ENCODE data around the gene LENG9. TPM values are rescaled to one million over a fixed set of nuclear protein-coding genes. Genes with fewer than 3 reads are reported as not detected.
A peak's percentile ranks its signal among the peaks of the same experiment; 100 is the strongest.
"Not testable (repeated sequence)": the region's sequence is repeated elsewhere in the genome, so short reads cannot be mapped to it uniquely, and the experiment has no call there.

The LENG9 gene
- polyA plus RNA-seq, 2 of the 4 experiments (the other 2 are of a cell fraction) = 1.9 to 4.1 TPM

DNA sequence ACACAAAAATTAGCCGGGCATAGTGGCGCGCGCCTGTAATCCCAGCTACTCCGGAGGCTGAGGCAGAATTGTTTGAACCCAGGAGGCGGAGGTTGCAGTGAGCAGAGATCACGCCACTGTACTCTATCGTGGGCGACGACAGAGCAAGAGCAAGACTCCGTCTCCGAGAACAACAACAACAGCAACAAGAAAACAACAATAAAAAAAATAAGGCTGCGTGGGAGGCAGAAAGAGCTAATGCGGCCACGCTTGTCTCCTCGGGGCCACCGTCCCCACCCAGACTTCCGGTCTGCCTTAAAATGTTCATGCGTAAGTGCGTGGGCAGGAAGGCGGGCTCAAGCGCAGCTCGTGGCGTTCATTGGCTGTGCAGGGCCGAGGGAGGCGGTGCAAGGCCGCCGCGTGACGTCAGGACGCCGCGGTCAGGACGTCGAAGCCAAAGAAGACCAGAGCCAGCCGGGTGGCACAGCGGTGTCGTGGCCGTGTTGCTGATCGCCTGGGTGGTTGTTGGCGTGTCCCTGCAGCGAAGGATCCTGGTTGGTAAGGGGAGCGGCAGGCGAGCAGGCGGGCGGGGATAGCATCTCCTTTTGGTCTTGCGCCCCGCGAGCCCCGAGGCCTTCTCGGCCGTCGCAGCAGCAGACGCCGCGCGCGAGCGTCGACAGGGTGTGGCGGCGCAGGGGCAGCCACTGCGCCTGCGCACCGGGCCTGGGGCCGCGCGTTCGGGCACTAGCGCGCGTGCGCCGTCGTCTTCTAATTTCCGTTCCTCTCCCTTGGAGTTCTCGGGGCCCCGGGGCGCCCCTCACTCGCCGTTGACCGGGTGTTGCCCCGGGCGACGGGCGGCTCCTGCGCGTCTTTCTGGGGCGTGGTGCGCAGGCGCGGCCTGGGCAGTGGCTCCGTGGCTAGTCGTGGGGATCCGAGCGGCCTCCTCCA lies 14.5 kb downstream of the LENG9 start, which contains the start of gene LENG8 (continued):
- TF ChIP-seq PHF8 (IDR thresholded peaks at IDR 0.05; ENCODE audit: borderline replicate concordance, low read depth) = peak; percentile 65; the same call in 1 of the 2 replicates
- TF ChIP-seq POLR2A (IDR thresholded peaks at IDR 0.05; ENCODE audit: low read length) = peak; percentile 97
- no peak for TF ChIP-seq RCOR1 (IDR thresholded peaks at IDR 0.05; ENCODE audit: low read depth, low read length)
- TF ChIP-seq CEBPB (IDR thresholded peaks at IDR 0.05) = no peak
- TF ChIP-seq FOXS1 (CRISPR knock-in tag; IDR thresholded peaks at IDR 0.05) = no peak
- no peak for TF ChIP-seq ESRRA (IDR thresholded peaks at IDR 0.05; ENCODE audit: borderline replicate concordance, low read length)
- TF ChIP-seq SREBF2 (IDR thresholded peaks at IDR 0.05) = no peak; the same call in 1 of the 2 replicates
- TF ChIP-seq GATA3 (IDR thresholded peaks at IDR 0.05; ENCODE audit: borderline replicate concordance) = peak; percentile 12; the same call in 1 of the 2 replicates
- no peak for TF ChIP-seq HDAC2 (IDR thresholded peaks at IDR 0.05)
- 0 out of 2 replicates have a peak, but pooled peaks have one; percentile 8 for TF ChIP-seq NFE2L2 (conservative IDR thresholded peaks at IDR 0.05; ENCODE audit: low read length)
- TF ChIP-seq, protein P1, sequence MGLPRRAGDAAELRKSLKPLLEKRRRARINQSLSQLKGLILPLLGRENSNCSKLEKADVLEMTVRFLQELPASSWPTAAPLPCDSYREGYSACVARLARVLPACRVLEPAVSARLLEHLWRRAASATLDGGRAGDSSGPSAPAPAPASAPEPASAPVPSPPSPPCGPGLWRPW (IDR thresholded peaks at IDR 0.05) = no peak
- TF ChIP-seq ZFP36 (IDR thresholded peaks at IDR 0.05; ENCODE audit: borderline replicate concordance, partially characterized antibody) = peak; percentile 32
- peak; percentile 18 for TF ChIP-seq CHD2 (IDR thresholded peaks at IDR 0.05; ENCODE audit: low read length, partially characterized antibody)
- TF ChIP-seq BHLHE40 (IDR thresholded peaks at IDR 0.05; ENCODE audit: low read depth, low read length) = no peak
- no peak for TF ChIP-seq ZSCAN20 (CRISPR knock-in tag; IDR thresholded peaks at IDR 0.05)
- 0 out of 2 replicates have a peak, but pooled peaks have one; percentile 4 for TF ChIP-seq FOSL2 (IDR thresholded peaks at IDR 0.05)
- TF ChIP-seq FOSL2 (CRISPR knock-in tag; IDR thresholded peaks at IDR 0.05) = no peak; the same call in 1 of the 2 replicates
- TF ChIP-seq, protein P2, sequence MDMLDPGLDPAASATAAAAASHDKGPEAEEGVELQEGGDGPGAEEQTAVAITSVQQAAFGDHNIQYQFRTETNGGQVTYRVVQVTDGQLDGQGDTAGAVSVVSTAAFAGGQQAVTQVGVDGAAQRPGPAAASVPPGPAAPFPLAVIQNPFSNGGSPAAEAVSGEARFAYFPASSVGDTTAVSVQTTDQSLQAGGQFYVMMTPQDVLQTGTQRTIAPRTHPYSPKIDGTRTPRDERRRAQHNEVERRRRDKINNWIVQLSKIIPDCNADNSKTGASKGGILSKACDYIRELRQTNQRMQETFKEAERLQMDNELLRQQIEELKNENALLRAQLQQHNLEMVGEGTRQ (IDR thresholded peaks at IDR 0.05) = peak; percentile 50
- TF ChIP-seq RFX5 (IDR thresholded peaks at IDR 0.05) = peak; percentile 63; the same call in 1 of the 2 replicates
- no peak for TF ChIP-seq SMC3 (IDR thresholded peaks at IDR 0.05)
- no peak for TF ChIP-seq RAD21 (conservative IDR thresholded peaks at IDR 0.05 in 1 of 2, IDR thresholded peaks at IDR 0.05 in 1 of 2)
- TF ChIP-seq, protein P3, sequence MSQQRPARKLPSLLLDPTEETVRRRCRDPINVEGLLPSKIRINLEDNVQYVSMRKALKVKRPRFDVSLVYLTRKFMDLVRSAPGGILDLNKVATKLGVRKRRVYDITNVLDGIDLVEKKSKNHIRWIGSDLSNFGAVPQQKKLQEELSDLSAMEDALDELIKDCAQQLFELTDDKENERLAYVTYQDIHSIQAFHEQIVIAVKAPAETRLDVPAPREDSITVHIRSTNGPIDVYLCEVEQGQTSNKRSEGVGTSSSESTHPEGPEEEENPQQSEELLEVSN (IDR thresholded peaks at IDR 0.05; ENCODE audit: borderline replicate concordance, low read depth) = peak; percentile 91; the same call in 1 of the 2 replicates
- TF ChIP-seq JUN (IDR thresholded peaks at IDR 0.05) = peak; percentile 96 to 98

DNA sequence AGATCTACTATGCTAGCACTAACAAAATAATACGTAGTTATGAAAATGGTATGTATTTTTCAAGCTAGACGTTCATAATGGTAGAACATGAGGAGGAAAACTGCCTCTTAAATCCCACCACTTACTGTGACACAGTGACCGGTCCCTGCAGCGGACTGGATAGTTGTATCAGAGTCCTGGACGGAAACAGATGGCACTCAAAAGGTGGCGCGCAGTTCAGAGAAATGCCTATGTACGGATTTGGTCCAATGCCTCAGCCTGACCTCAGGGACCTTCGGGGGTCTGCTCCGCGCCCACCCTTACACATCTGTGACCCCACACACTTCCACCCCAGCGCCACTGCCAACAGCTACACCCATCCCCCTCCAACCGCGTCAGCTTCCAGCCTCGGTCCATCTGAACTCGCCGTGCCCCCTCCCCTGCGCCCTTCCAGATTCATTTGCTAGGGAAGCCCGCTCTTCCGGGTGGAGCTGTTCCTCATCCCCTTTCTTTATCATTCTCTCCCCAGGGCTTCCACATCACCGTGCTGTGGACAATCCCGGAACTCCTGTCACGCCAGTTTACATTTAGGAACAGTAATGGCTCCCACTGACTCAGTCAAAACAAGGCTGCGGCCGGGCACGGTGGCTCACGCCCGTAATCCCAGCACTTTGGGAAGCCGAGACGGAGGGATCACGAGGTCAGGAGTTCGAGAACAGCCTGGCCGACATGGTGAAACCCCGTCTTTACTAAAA lies 15.4 kb downstream of the LENG9 start:
- ChIA-PET POLR2A (interaction anchor here (0.6 to 4.1 kb wide), 15 partner anchors 9 to 959 kb away, joined by 3 to 130 read pairs (median 5); partner anchors contain the start of genes CNOT3, LENG9, MBOAT7 and PRPF31), CTCF (interaction anchor here (0.6 to 3.4 kb wide), 12 partner anchors 10 to 940 kb away, joined by 3 to 30 read pairs (median 4); partner anchors contain the start of gene LENG9)
- Histone ChIP-seq H3K4me3 (peak overlapping the region; percentile 69), H3K27ac (peak overlapping the region; percentile 92 to 95), H3K4me2 (peak overlapping the region; percentile 86), H3K9me3 (no peaks in the 10 kb centered on the region), H3K4me1 (peaks cover 25% of the 10 kb centered on the region)
- no peak for FAIRE-seq
- ATAC-seq = peak; percentile 61 to 73
- peak; percentile 71 to 73 for DNase-seq (ENCODE audit: low read depth in 1 of 2, low spot score in 1 of 2)
- TF ChIP-seq, protein P2 (IDR thresholded peaks at IDR 0.05) = no peak
- TF ChIP-seq ESRRA (IDR thresholded peaks at IDR 0.05; ENCODE audit: borderline replicate concordance, low read length) = no peak
- TF ChIP-seq RAD21 (conservative IDR thresholded peaks at IDR 0.05 in 1 of 2, IDR thresholded peaks at IDR 0.05 in 1 of 2) = no peak
- TF ChIP-seq CHD2 (IDR thresholded peaks at IDR 0.05; ENCODE audit: low read length, partially characterized antibody) = peak; percentile 25
- no peak; the same call in 1 of the 2 replicates for TF ChIP-seq HOXA7 (CRISPR knock-in tag; IDR thresholded peaks at IDR 0.05)
- no peak for TF ChIP-seq KDM1A (IDR thresholded peaks at IDR 0.05; ENCODE audit: low read depth)
- peak; percentile 53; the same call in 1 of the 2 replicates for TF ChIP-seq RARB (CRISPR knock-in tag; IDR thresholded peaks at IDR 0.05)
- no peak; the same call in 1 of the 2 replicates for TF ChIP-seq TP53 (CRISPR knock-in tag; IDR thresholded peaks at IDR 0.05)
- peak; percentile 72 for TF ChIP-seq PHF8 (IDR thresholded peaks at IDR 0.05; ENCODE audit: borderline replicate concordance, low read depth)
- WGBS (ENCODE audit: missing lambda C conversion rate) = under 1% methylated on average over 24 of the region's 34 CpGs

DNA sequence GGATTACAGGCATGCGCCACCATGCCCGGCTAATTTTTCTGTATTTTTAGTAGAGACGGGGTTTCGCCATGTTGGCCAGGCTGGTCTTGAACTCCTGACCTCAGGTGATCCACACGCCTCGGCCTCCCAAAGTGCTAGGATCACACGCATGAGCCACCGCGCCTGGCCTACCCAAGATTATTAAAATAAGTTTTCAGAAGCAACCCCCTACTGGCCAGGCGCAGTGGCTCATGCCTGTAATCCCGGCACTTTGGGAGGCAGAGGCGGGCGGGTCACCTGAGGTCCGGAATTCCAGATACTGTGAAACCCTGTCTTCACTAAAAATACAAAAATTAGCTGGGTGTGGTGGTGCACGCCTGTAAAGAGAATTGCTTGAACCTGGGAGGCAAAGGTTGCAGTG lies 17.2 kb downstream of the LENG9 start:
- not testable (repeated sequence) for DNase-seq (ENCODE audit: low read depth in 1 of 2, low spot score in 1 of 2); H3K27ac ChIP-seq; H3K9me3 ChIP-seq; ATAC-seq; FAIRE-seq; H3K4me3 ChIP-seq
- ChIA-PET CTCF (interaction anchor here (1.2 kb wide), 2 partner anchors 17 to 18 kb away, joined by 3 read pairs; partner anchors contain the start of gene LENG9), POLR2A (interaction anchor here (1.1 kb wide), 1 partner anchor 16 kb away, joined by 4 read pairs; no protein-coding TSS in a partner anchor)
- WGBS (ENCODE audit: missing lambda C conversion rate) = 92% methylated on average over 15 of the region's 15 CpGs
- H3K4me1 ChIP-seq = peaks cover 21% of the 10 kb centered on the region
- peak overlapping the region; percentile 86 for H3K4me2 ChIP-seq
